Thoracic aorta (tissue), 2 donors: ENCODE results near the gene SRGAP1. TPM values are rescaled to one million over a fixed set of nuclear protein-coding genes. Genes with fewer than 3 reads are reported as not detected.

Experiments
- ATAC-seq: fragments of 150-250 bp; one replicate; pipeline ENCODE4 v1.8.0; 2017; ENCODE audit warnings: low read depth; ENCODE audit not compliant: insufficient number of reproducible peaks, low FRiP score
- DNase-seq: peaks from one replicate; pipeline ENCODE4 v3.0.0-alpha.2; 2020; ENCODE audit warnings: low spot score
- H3K27ac ChIP-seq, 2 donors: fragments of 200-600 bp; sonication (generic); 1 replicate in 1 of 2; 2 replicates in 1 of 2; pipeline ENCODE4 v1.5.1; 2016; ENCODE audit warnings: mild to moderate bottlenecking in 2 of 2, moderate library complexity in 2 of 2
- H3K27me3 ChIP-seq: fragments of 200-600 bp; sonication (generic); replicated peaks from 2 replicates; pipeline ENCODE4 v1.6.0; 2016; ENCODE audit warnings: mild to moderate bottlenecking; ENCODE audit not compliant: insufficient read depth
- H3K36me3 ChIP-seq: fragments of 200-600 bp; sonication (generic); one replicate; pipeline ENCODE4 v1.5.1; 2016
- H3K4me1 ChIP-seq, 2 donors: fragments of 200-600 bp; sonication (generic); 1 replicate in 1 of 2; 2 replicates in 1 of 2; pipeline versions ENCODE4 v1.5.1 to v1.6.0; 2016; ENCODE audit warnings: low read depth in 2 of 2, mild to moderate bottlenecking in 1 of 2; ENCODE audit not compliant: control insufficient read depth in 1 of 2
- H3K4me3 ChIP-seq: fragments of 200-600 bp; sonication (generic); 2 replicates; pipeline ENCODE4 v1.5.1; 2016; ENCODE audit warnings: mild to moderate bottlenecking
- H3K9me3 ChIP-seq: fragments of 200-600 bp; sonication (generic); 2 replicates; pipeline ENCODE4 v1.5.1; 2016
- CTCF ChIP-seq: fragments of 200-600 bp; sonication (generic); IDR thresholded peaks from one replicate; pipeline ENCODE4 v1.5.1; 2019; ENCODE audit warnings: antibody characterized with exemption
- total RNA-seq, 2 donors: library from RNA; depleted of rRNA; stranded (reverse); fragments of >200 nt; gene quantifications; one replicate each; pipeline versions ENCODE4 v1.1.0 to v1.2.3, GENCODE V29; 2016

Gene SRGAP1
- total RNA-seq, 2 donors from 2014 or later = 7.9 to 24.1 TPM

GRCh38 chr12:63805704-63806672 is 38.5 kb upstream of the SRGAP1 start:
- DNase-seq = no peak
- no peak for TF ChIP-seq CTCF
- no peak for ATAC-seq
- peaks cover 6% of the 10 kb centered on the region for H3K36me3 ChIP-seq
- no peak overlapping the region for H3K4me3 ChIP-seq
- no peak overlapping the region for H3K27ac ChIP-seq
- H3K4me1 ChIP-seq = no peaks in the 10 kb centered on the region
- no peaks in the 10 kb centered on the region for H3K27me3 ChIP-seq
- H3K9me3 ChIP-seq = no peaks in the 10 kb centered on the region

- ATAC-seq = no peak
- no peak for DNase-seq
- Histone ChIP-seq H3K27me3 (peaks cover 3% of the 10 kb centered on the region), H3K27ac (no peak overlapping the region), H3K36me3 (peaks cover 6% of the 10 kb centered on the region), H3K4me3 (no peak overlapping the region), H3K9me3 (no peaks in the 10 kb centered on the region), H3K4me1 (no peaks in the 10 kb centered on the region)
- TF ChIP-seq CTCF = no peak
These were observed 35.9 kb upstream of the SRGAP1 start for GRCh38 chr12:63808631-63809030.

DNA sequence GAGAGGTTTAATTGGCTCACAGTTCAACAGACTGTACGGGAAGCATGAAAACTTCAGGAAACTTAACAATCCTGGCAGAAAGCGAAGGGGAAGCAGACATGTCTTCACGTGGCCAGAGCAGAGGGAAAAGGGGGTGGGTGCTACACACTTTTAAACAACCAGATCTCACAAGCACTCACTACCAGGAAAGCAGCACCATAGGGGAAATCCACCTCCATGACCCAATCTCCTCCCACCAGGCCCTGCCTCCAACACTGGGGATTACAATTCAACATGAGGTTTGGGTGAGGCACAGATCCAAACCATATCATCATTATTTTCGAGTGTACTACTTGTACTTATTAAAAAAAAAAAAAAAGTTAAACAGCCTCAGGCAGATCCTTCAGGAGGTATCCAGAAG is 34.9 kb upstream of the SRGAP1 start:
- DNase-seq = no peak
- ATAC-seq = no peak
- Histone ChIP-seq H3K4me1 (no peaks in the 10 kb centered on the region), H3K27me3 (peaks cover 3% of the 10 kb centered on the region), H3K9me3 (no peaks in the 10 kb centered on the region), H3K4me3 (no peak overlapping the region), H3K36me3 (peaks cover 6% of the 10 kb centered on the region), H3K27ac (no peak overlapping the region)
- no peak for TF ChIP-seq CTCF

DNA sequence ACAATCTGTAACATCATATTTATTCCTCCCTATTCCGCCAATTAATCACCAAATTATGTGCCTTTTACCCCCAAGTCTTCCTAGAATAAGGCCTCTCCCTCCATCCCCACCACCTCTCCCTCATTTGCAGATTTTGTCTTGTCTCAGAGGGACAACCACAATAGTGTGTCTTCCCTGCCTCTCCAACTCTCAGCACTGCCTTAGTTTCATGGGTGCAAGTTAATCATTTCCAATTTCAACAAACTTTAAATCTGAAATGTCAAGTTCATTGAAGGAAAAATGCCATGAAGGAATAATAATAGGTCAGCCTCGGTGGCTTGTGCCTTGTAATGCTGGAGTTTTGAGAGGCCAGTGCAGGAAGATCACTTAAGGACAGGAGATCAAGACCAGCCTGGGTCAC is 33.2 kb upstream of the SRGAP1 start:
- Histone ChIP-seq H3K4me1 (no peaks in the 10 kb centered on the region), H3K9me3 (no peaks in the 10 kb centered on the region), H3K27me3 (peaks cover 3% of the 10 kb centered on the region), H3K4me3 (no peak overlapping the region), H3K36me3 (peaks cover 6% of the 10 kb centered on the region), H3K27ac (no peak overlapping the region)
- no peak for TF ChIP-seq CTCF
- DNase-seq = no peak
- no peak for ATAC-seq

DNA sequence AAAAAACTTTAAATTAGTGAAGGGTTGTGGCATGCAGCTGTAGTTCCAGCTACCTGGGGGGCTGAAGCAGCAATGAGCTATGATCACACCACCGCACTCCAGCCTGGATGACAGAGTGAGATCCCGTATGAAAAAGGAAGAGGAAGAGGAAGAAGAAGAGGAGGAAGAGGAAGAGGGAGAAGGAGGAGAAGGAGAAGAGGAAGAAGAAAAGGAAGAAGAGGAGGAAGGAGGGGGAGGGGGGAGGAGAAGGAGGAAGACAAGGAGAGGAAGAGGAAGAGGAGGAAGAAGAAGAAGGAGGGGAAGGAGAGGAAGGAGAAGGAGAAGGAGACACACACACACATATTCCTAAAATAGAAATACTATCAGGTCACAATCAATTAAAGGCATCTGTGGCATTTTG is 32.7 kb upstream of the SRGAP1 start:
- no peaks in the 10 kb centered on the region for H3K9me3 ChIP-seq
- DNase-seq (no peak), ATAC-seq (no peak)
- H3K4me1 ChIP-seq = no peaks in the 10 kb centered on the region
- H3K36me3 ChIP-seq = peaks cover 6% of the 10 kb centered on the region
- H3K27ac ChIP-seq = no peak overlapping the region
- no peak overlapping the region for H3K4me3 ChIP-seq
- no peak for TF ChIP-seq CTCF
- H3K27me3 ChIP-seq = peaks cover 3% of the 10 kb centered on the region
